Activated CD4-positive, CD25-positive, alpha-beta regulatory T cell treated with anti-CD3 and anti-CD28 coated beads, Interleukin-2, amount 50 U/mL, for 24 hours (primary cell): ENCODE results near the gene C20orf96.
"Not testable (repeated sequence)": the region's sequence is repeated elsewhere in the genome, so short reads cannot be mapped to it uniquely, and the experiment has no call there.

Experiments used
- ATAC-seq, 2 donors: fragments of 150-1000 bp; cut with Tn5 transposase; one replicate each; pipeline ENCODE4 v1.10.0; 2021; ENCODE audit warnings: mild to moderate bottlenecking in 1 of 2, moderate library complexity in 1 of 2

The C20orf96 gene

GRCh38 chr20:226958-227357 is 63.6 kb downstream of the C20orf96 start, which contains the start of gene DEFB129:
DEFB129 (plus strand) TSS chr20:227258; CDS start chr20:227289, 31 bp downstream.
- no peak for ATAC-seq

GRCh38 chr20:225879-226278 is 64.7 kb downstream of the C20orf96 start:
- not testable (repeated sequence) for ATAC-seq

- no peak for ATAC-seq
Observed at GRCh38 chr20:221258-221830, 69.2 kb downstream of the C20orf96 start.
